ENCODE data around the gene ALDH1A3. TPM values are rescaled to one million over a fixed set of nuclear protein-coding genes. Genes with fewer than 3 reads are reported as not detected.

ALDH1A3 gene
- total RNA-seq, 1 donor from 2014 or later: 6.8 TPM

DNA sequence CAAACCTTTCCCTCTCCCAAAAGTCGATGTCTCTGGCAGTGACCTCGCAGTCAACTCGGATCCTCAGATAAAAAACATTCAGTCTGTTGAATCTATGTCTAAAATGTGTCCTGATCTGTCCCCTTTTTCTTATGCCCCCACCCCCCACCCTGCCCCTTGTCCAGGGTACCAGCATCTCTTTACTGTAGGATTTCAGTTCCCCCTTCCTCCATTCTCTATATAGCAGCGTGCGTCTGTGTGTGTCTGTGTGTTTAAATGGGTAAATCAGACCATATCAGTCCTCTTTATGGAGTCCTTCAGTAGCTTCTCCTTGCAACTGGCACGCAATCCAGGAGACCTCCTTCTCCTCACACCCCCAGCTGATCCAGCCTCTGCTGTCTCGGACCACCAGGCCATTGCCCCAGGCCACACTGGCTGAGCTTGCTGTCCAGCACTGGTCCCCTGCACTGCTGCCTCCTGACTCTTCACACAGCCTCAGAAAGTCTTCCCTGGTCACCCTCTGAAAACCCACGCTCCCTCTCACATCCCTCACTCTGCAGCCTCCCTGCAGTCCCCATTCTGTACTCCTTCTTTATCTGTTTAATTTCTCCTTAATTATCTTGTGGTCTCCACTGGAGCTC is 41.0 kb downstream of the ALDH1A3 start:
- intact Hi-C loops (cut with micrococcal nuclease): no loop called here
- DNase-seq (no peak), ATAC-seq (no peak)

DNA sequence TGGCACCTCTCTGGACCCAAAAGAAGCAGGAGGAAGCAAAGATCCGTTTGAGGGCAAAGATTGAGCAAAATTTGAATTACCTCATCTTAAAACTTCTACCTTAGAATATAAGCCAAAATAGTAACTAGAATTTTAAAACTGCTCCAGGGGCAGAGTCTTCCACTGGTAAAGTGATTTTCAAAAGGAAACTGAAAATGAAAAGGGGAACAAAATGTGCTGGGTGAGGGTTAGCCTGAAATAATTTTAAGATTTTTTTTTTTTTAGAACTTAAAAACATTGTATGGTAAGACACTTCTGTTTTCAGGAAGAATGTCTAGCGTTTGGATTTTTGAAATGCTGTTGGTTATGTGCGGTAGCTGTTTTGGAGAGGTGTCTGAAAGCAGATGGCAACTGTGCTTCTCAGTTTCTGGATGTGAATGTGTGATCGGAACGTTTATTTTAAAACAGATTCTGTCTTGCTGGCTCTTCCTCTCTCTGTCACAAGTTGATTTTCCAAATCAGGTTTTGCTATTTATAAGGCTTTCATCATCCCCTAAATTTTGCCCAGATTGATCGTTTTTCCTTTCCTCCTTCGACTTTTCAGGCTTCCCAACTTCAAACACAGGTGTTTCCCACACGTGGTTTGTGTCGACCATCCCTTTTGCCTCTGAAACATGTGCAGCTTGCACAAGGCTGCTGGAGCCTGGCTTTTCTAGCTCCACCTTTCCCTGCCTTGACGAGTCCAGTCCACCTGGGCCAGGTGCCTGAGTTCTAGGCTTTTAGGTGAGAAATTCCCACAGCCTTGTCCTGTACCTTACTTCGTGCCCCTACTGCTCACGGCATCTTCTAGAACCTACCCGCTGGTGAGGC is 42.8 kb downstream of the ALDH1A3 start:
- DNase-seq (no peak), ATAC-seq (no peak)
- intact Hi-C loops (cut with micrococcal nuclease): no loop called here

DNA sequence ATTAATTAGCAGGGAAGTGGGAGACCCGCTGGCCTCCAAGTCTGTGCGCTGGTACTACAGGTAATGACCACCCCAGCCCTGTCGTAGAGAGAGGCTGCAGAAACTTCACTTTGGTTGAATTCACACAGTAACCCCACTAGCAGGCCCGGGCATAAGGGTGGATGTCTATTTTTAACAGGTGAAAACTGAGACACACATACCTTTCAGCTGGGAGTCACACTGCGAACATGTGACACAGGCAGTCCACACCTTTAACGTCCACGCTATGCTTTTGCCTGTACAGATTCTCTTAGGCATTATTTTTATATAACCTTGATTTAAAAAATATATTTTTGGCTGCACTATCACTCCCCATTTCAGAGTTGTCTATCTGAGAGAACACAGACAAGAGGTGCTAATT is 43.4 kb downstream of the ALDH1A3 start:
- ATAC-seq: no peak
- intact Hi-C loops (cut with micrococcal nuclease): no loop called here

DNA sequence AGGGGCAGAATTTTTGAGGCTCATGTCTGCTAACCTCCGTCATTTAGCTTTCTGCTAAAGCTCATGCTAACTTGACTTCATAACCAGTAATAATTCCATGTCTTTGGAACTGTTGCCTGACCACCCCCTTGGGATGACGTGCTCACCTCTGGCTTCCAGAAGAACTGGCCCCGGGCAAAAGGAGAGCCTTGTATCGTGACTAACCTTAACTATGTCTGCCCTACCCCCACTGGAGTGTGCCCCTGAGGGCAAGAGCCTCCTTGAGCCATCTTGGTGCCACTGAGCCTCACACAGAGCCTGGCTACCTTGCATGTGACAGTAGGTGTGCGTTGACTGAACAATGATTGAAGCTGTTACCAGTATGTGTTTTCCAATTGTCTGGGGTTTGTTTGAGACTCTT is 44.3 kb downstream of the ALDH1A3 start:
- no peak for ATAC-seq
- intact Hi-C loops (cut with micrococcal nuclease): no loop called here
- no peak for DNase-seq

More for the DNA sequence above, 43.4 kb downstream of the ALDH1A3 start:
- DNase-seq: no peak

DNA sequence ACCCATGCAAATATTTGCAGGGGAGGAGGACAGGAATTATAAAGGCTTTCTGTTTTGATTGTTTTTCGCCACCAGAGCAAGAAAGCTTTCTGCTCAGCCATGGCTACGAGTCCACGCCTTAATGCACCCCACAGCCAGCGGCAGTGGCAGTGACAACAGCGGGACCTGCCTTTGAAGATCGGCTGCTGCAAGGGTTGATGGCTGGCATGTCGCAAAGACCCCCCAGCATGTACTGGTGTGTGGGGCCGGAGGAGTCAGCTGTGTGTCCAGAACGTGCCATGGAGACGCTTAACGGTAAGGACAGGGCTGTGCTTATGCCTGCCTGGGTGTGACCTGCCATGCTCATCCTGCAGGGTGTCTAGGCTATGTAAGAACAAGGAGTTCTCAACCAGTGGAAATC is 44.8 kb downstream of the ALDH1A3 start:
- no peak for DNase-seq
- no peak for ATAC-seq
- intact Hi-C loops (cut with micrococcal nuclease): no loop called here

DNA sequence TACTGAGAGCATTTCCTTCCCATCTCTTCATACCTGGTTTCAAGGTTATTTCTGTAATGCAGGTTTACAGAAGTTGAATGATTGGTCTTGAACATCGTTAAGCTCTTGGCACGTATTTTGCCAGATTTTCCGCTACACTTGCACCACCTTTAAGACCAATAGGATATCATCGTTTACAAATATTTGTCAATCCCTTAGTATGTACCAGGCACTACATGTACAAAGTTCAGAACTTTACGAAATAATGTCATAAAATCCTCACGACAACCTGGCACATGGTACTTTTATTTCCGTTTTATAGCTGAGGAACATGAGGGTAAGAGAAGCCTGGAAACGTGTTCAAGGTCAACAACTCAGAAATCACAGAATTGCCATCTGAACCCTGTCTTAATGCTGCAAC is 45.8 kb downstream of the ALDH1A3 start:
- intact Hi-C loops (cut with micrococcal nuclease): no loop called here
- DNase-seq (no peak), ATAC-seq (no peak)

DNA sequence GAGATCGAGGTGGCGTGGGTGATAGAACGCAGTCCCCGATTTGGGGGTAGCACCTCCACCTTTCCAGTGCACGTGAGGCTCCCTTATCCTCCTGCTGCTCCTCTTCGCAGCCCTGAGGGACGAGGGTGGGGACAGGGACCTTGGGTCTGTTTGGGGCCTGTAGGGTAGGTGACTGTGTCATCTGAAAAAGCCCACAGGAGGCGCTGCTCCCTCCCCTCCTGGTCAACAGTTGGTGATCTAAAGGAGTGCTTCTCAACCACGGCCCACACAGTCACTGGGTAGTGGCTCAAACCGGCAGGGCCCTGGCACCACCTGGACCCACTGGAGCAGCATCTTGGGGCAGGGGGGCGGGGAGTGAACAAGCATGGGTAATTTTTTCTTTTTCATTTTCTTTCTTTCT is 46.6 kb downstream of the ALDH1A3 start:
- DNase-seq: no peak
- no peak for ATAC-seq
- intact Hi-C loops (cut with micrococcal nuclease): no loop called here

DNA sequence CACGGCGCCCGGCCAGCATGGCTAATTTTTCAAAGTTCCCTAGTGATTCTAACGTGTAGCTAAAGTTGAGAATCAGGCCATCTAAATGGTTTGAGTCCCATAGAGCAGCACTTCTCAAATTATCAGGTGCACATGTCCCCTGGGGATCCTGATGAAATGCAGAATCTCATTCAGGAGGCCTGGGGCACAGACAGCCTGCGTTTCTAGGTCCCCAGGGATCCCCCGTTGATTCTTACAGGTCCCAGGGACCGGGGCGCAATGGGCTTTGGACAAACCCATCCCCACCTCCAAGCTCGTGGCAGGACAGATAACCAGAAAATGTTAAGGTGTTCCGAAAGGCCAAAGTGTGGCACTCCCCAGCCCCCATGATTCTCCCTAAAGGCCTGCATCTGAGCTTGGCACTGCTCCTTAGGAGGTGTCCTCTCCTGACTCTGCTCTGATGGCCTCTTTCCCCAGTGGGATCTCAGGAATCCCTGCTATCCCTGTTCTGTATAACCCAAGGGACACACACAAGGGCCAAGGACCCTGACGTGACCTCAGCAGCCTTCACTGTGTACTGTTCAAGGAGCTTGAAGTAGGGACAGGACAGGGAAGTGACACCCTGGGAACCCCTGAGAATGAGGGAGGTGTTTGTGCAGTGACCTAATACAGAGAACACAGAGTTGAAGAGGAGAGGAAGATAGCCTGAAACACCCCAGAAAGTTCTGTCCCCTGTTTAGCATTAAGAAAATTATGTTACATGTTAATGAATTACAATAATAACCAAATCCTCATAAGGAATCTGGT is 47.5 kb downstream of the ALDH1A3 start:
- DNase-seq: no peak
- no peak for ATAC-seq
- intact Hi-C loops (cut with micrococcal nuclease): no loop called here

DNA sequence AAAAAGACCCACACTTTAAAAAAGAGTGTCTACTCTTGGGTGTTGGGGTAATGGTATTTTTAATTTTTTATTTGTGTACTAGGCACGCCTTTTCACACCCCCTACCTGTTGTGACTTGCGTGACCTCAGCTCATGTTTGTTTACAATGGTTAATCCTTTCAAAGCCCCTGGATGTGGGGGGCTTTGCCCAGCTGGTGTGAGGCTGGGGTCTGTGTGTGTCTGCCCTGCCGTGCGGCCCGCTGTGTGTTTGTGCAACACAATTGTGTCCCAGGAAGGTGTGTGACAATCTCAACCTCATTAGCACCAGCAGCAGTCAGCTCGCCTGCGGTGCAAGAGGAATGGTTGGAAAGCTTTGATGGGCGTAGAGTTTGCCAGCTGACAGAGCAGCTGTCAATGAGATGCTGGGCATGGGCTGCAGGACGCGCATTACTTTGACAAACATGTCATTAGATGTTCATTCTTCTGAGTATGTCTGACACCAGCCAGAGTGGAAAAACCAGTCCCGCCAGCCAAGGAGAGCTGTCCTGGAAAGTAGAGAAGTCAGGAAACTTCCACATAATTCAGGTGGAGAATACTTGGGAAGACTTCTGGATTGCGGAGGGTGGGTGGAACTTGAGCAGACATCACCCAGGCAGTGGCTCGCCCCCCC is 49.1 kb downstream of the ALDH1A3 start:
- ATAC-seq (no peak), DNase-seq (no peak)
- intact Hi-C loops (cut with micrococcal nuclease): no loop called here

DNA sequence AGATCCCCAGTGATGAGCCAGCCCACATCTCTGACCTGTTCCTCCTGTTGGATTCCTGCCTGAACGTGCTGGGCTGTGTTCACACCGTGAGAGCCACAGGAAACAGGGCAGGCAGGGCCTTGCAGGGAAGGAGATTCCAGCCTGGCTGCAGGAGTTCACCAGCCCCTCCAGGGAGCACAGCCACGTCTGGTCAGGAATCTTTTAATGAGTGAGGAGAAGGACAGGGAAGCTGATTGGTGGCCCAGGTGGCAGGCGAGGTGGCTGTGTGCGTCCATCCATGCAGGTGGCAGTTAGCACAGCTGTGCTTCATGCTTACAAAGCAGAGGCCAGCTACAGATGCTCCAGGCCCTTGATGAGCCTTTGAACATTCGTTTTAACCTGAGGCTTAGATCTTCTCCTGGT is 50.0 kb downstream of the ALDH1A3 start:
- ATAC-seq (no peak), DNase-seq (no peak)
- intact Hi-C loops (cut with micrococcal nuclease): no loop called here

DNA sequence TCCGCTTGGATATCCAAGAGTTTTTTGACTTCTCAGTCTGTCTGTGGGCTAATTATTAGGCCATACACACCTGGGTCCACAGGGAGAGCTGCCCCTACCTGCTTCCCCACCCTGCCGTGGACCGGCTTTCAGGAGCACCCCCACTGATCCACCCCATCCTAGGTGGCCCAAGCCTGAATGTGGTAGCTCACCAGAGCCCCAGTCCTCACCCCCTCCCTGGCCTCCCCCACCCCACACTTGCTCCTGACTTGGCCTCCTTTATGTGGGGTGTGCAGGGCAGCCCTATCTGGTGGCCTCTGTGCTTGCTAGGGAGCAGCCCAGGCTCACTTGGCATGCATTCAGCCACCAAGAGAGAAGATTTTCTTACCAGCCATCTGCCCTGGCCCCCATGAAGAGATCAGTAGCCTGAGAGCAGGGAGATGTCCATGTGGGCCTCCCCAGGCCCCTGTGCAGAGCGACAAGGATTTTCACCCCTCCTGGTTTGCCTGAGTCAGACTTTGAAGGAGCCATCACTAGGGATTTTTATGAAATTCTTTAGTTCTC is 50.7 kb downstream of the ALDH1A3 start:
- intact Hi-C loops (cut with micrococcal nuclease): no loop called here
- ATAC-seq (no peak), DNase-seq (no peak)

DNA sequence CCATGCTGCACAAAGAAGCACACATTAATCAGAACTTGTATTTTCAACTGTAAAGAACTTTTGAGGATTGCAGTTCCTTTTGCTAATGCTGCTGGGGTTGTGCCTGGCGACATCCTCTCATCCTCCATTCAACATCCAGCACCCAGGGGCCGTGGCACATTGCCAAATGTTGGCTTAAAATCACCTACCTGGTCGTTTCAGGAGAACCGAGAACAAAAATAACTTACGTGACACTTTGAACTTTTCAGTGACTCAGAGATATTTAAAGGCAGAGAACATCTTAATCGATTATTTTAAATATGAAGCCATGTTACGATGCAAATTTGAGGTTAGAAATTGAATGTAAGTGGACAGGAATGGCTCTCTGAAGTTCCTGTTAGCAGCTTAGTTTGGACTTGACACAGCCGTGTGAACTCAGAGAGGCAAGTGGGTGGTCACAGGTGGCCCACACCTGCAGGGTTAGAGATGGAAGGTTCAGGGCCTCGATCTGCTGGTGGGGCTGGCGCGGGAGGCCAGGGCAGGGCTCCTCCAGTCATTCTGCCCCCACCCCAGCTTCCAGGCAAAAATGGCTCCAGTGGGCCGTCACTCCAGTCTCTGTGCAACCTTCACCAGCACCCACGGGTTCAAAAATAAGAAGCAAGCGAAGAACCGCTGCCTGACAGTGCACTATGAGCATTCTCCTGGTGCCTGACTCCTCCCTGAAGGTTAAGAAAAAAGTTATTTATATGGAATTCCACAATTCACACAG is 51.7 kb downstream of the ALDH1A3 start:
- DNase-seq (no peak), ATAC-seq (no peak)
- intact Hi-C loops (cut with micrococcal nuclease): no loop called here

DNA sequence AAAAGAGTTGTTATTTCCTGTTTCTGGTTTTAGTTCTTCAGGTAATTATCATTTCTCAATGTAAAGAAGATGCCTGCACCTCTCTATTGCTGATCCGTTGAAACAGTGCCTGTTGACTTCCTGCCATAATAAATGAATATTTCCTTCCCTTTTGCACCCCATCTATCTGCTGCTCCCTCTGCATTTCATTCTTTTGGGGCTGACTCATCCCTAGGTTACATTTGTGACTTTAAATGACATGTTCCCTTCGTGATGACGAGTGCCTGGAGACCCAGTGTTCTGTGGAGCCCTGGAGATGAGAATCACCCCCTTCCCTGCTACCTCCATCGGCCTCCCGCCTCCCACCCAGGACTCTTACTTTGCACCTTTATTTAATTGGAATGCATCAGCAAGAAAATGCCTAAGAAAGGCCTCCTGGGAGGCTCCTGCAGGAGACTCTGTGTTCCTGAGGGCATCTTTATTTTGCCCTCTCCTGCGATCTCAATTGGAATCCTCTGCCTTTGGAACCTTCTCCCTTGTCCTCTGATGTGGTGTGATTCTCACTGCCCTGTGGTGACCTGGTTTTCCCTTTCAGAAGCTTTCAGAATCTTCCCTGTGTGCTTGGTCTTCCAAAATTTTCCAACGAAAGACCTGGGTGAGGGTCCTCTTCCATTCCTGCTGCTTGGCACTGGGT is 53.2 kb downstream of the ALDH1A3 start:
- intact Hi-C loops (cut with micrococcal nuclease): no loop called here

DNA sequence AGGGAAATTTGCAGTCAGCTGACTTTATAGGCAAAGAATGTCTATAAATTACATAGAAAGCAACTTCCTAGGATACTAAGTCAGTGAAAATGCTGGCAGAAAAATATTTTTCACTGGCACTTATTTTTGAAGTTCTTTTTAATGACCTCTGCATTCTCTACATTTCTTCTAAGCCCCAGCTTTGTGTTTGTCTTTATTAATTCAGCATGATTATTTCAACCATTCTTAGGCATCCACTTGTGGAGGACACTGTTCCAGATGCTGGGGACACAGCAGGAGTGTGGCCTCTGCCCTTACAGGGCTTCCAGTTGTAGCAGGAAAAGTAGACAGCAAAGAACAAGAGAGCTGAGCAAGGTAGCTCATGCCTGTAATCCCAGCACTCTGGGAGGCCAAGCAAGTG is 54.5 kb downstream of the ALDH1A3 start:
- DNase-seq (no peak), ATAC-seq (no peak)
- intact Hi-C loops (cut with micrococcal nuclease): no loop called here

More for the DNA sequence above, 53.2 kb downstream of the ALDH1A3 start:
- ATAC-seq: no peak
- DNase-seq: no peak

DNA sequence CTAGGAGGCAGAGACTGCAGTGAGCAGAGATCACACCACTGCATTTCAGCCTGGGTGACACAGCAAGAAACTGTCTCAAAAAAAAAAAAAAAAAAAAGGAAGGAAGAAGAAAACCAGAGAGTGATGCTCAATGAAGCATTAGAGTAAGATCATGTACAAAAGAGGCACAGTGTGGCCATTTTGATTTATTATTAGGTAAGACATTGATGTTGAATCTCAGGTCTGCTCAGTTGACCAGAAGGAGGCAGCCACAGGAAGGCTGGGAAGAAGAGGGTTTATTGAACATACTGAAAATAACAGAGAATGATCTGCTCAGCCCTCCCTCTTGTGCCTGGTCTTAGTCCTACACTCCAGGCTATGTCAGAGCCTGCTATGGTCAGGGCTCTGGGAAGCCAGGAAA is 55.1 kb downstream of the ALDH1A3 start:
- intact Hi-C loops (cut with micrococcal nuclease): no loop called here
- DNase-seq (no peak), ATAC-seq (no peak)

DNA sequence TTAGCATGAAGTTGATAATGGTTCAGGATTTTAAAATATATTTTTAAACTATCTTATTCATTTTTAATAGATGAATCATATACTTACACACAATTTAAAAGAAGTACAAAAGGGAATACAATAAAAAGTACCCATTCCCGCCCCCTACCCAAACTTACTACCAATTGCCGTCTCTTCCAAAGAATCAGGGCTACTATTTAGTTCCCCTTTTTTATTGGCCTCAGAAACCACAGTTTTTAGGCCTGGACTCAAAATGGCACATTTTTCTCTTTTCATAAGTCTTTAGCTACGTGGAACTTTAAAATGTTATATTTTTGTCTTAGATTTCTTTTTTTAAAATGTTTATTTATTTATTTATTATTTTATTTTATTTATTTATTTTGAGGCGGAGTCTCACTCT is 57.5 kb downstream of the ALDH1A3 start:
- intact Hi-C loops (cut with micrococcal nuclease): no loop called here
- ATAC-seq (no peak), DNase-seq (no peak)

DNA sequence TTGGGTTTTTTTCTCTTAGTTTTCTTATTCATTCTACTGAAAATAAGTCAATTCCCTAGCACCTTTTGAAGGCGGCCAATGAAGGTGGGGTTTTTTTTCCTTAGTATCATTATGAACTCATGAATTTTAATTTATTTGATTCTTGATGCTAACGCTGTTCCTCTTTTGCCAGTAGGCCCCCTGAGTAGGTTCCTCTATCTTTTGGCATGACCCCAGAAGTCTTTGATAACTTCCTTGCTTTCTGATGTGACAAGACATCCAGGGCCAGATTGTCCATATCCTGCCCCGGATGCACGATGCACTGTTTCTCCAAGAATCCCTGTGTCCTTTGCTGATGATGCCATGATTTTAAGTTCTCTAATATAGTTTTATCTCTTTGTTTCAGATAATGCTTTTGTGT is 60.2 kb downstream of the ALDH1A3 start:
- intact Hi-C loops (cut with micrococcal nuclease): no loop called here
- ATAC-seq (no peak), DNase-seq (no peak)

DNA sequence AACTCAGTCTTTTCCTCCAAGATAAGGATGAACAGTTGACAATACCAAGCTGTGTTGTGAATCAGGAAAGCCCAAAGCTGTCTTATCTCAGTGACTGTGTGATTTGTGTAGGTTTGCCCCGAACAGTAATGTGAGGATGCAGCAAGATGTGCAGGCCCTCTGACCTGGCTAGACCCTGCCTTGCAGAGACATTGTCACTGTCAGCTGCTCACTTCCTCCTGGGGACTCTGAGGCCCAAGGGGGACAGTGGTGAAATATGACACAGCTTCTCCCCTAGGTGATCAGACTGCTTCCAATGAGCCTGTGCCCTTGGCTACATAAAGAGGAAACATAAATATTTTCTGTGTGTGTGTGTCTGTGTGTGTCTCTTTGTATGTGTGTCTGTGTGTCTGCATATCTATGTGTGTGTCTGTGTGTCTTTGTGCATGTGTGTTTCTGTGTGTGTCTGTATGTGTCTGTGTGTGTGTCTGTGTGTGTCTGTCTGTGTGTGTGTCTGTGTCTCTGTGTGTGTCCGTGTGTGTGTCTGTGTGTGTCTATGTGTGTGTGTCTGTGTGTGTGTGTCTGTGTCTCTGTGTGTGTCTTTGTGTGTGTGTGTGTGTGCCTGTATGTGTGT is 61.2 kb downstream of the ALDH1A3 start:
- ATAC-seq: no peak
- intact Hi-C loops (cut with micrococcal nuclease): no loop called here
- DNase-seq: no peak
